GM12873 (cell line): ENCODE results near the gene PAFAH1B1.

Experiments used
- CTCF ChIP-seq: IDR thresholded peaks from 2 replicates; pipeline ENCODE4 v1.5.1; 2012; ENCODE audit warnings: low read depth, mild to moderate bottlenecking, moderate library complexity, low read length, control low read depth; ENCODE audit not compliant: insufficient read depth; ENCODE audit errors: missing control alignments

Gene PAFAH1B1

GRCh38 chr17:2615882-2616281 lies 22.4 kb downstream of the PAFAH1B1 start:
- no peak for TF ChIP-seq CTCF

GRCh38 chr17:2621241-2621640 lies 27.8 kb downstream of the PAFAH1B1 start:
- TF ChIP-seq CTCF: no peak

- TF ChIP-seq CTCF: no peak
Observed at GRCh38 chr17:2624292-2624731, 30.9 kb downstream of the PAFAH1B1 start.

- no peak for TF ChIP-seq CTCF
Observed at GRCh38 chr17:2631211-2631610, 37.8 kb downstream of the PAFAH1B1 start.

- no peak for TF ChIP-seq CTCF
Observed at GRCh38 chr17:2634361-2634960, 41.0 kb downstream of the PAFAH1B1 start.

GRCh38 chr17:2635241-2635640 lies 41.8 kb downstream of the PAFAH1B1 start:
- no peak for TF ChIP-seq CTCF

- no peak for TF ChIP-seq CTCF
Observed at GRCh38 chr17:2635675-2636074, 42.2 kb downstream of the PAFAH1B1 start.
